ENCODE results near the gene CABLES1. TPM values are rescaled to one million over a fixed set of nuclear protein-coding genes. Genes with fewer than 3 reads are reported as not detected.
A peak's percentile ranks its signal among the peaks of the same experiment; 100 is the strongest.

CABLES1 gene
- 8.1 TPM for polyA plus RNA-seq (2013, experiment 1 of 2)
- polyA plus RNA-seq (2013, experiment 2 of 2), result 8.9 TPM

- WGBS, result 3% methylated on average over 56 of the region's 67 CpGs
- Histone ChIP-seq H3K14ac (ENCODE audit: low read length in 2 of 2) (peak within 1 kb of the TSS; percentile 55 to 74), H3K4me2 (ENCODE audit: low read length, poor library complexity, severe bottlenecking) (peak within 1 kb of the TSS; percentile 97), H2BK120ac (ENCODE audit: low read depth, low read length) (peak within 1 kb of the TSS; percentile 97), H4K91ac (ENCODE audit: low read length) (peak within 1 kb of the TSS; percentile 93), H2AK5ac (ENCODE audit: low read length, severe bottlenecking) (peak within 1 kb of the TSS; percentile 72), H3K27me3 (ENCODE audit: control insufficient read depth in 1 of 2, insufficient read depth in 1 of 2, low read length in 2 of 2) (no peaks in the 10 kb centered on the region), H3K18ac (ENCODE audit: low read depth in 1 of 2, low read length in 2 of 2) (peak within 1 kb of the TSS; percentile 86 to 97), H3K23ac (ENCODE audit: low read length in 2 of 2) (peak within 1 kb of the TSS in 1 of 2 experiments; percentile 91), H3K4ac (ENCODE audit: low read depth in 1 of 2, low read length in 2 of 2) (peak within 1 kb of the TSS; percentile 65 to 87), H3K27ac (ENCODE audit: low read length, poor library complexity, severe bottlenecking) (peak within 1 kb of the TSS; percentile 31), H3K9ac (ENCODE audit: low read length) (peak within 1 kb of the TSS; percentile 86), H2AFZ (ENCODE audit: low read depth, low read length) (peak within 1 kb of the TSS; percentile 72), H3K9me3 (ENCODE audit: control insufficient read depth, low read length) (no peaks in the 10 kb centered on the region), H2BK12ac (ENCODE audit: low read length in 2 of 2) (peak within 1 kb of the TSS; percentile 66 to 88), H4K8ac (ENCODE audit: low read length) (peak within 1 kb of the TSS; percentile 83), H2BK15ac (ENCODE audit: low read depth, poor library complexity, severe bottlenecking) (peak within 1 kb of the TSS; percentile 100), H3K4me3 (ENCODE audit: insufficient read depth in 1 of 2, low read depth in 1 of 2, low read length in 2 of 2) (peak within 1 kb of the TSS; percentile 79 to 88), H2BK5ac (ENCODE audit: low read depth, low read length, poor library complexity, severe bottlenecking) (peak within 1 kb of the TSS; percentile 85), H3K79me1 (replicated peaks; ENCODE audit: low read length, poor library complexity, severe bottlenecking) (peaks cover 20% of the 10 kb centered on the region), H3K36me3 (ENCODE audit: control insufficient read depth in 1 of 2, insufficient read depth in 2 of 2, low read depth in 1 of 2, low read length in 2 of 2) (peaks cover 0 to 7% of the 10 kb centered on the region in 2 experiments), H3K4me1 (ENCODE audit: control insufficient read depth, insufficient read depth, low read depth, low read length) (peaks cover 16% of the 10 kb centered on the region)
- peak; percentile 72 for DNase-seq
These were observed at the start of gene CABLES1 for GRCh38 chr18:23134780-23135549. Gene CABLES1 (plus strand): TSS chr18:23135485. CDS start chr18:23135763, 278 bp downstream.

GRCh38 chr18:23087352-23087751, 47.9 kb upstream of the CABLES1 start:
- H3K36me3 ChIP-seq (ENCODE audit: control insufficient read depth in 1 of 2, insufficient read depth in 2 of 2, low read depth in 1 of 2, low read length in 2 of 2), result peaks cover 0 to 3% of the 10 kb centered on the region in 2 experiments
- no peak overlapping the region for H2AFZ ChIP-seq (ENCODE audit: low read depth, low read length)
- H3K27ac ChIP-seq (ENCODE audit: low read length, poor library complexity, severe bottlenecking), result no peak overlapping the region
- H3K9ac ChIP-seq (ENCODE audit: low read length), result no peak overlapping the region
- H3K4ac ChIP-seq (ENCODE audit: low read depth in 1 of 2, low read length in 2 of 2), result no peak overlapping the region
- H3K4me3 ChIP-seq (ENCODE audit: insufficient read depth in 1 of 2, low read depth in 1 of 2, low read length in 2 of 2), result no peak overlapping the region
- no peak overlapping the region for H2BK120ac ChIP-seq (ENCODE audit: low read depth, low read length)
- H2BK15ac ChIP-seq (ENCODE audit: low read depth, poor library complexity, severe bottlenecking), result no peak overlapping the region
- no peak overlapping the region for H3K18ac ChIP-seq (ENCODE audit: low read depth in 1 of 2, low read length in 2 of 2)
- H2BK5ac ChIP-seq (ENCODE audit: low read depth, low read length, poor library complexity, severe bottlenecking), result no peak overlapping the region
- no peak overlapping the region for H4K8ac ChIP-seq (ENCODE audit: low read length)
- no peak overlapping the region for H2BK12ac ChIP-seq (ENCODE audit: low read length in 2 of 2)
- no peaks in the 10 kb centered on the region for H3K9me3 ChIP-seq (ENCODE audit: control insufficient read depth, low read length)
- no peaks in the 10 kb centered on the region for H3K27me3 ChIP-seq (ENCODE audit: control insufficient read depth in 1 of 2, insufficient read depth in 1 of 2, low read length in 2 of 2)
- H3K79me1 ChIP-seq (replicated peaks; ENCODE audit: low read length, poor library complexity, severe bottlenecking), result no peaks in the 10 kb centered on the region
- H4K91ac ChIP-seq (ENCODE audit: low read length), result no peak overlapping the region
- WGBS, result 92% methylated on average over 2 of the region's 3 CpGs
- H3K4me1 ChIP-seq (ENCODE audit: control insufficient read depth, insufficient read depth, low read depth, low read length), result peaks cover 10% of the 10 kb centered on the region
- no peak overlapping the region for H2AK5ac ChIP-seq (ENCODE audit: low read length, severe bottlenecking)
- no peak overlapping the region for H3K14ac ChIP-seq (ENCODE audit: low read length in 2 of 2)
- no peak for DNase-seq
- no peak overlapping the region for H3K4me2 ChIP-seq (ENCODE audit: low read length, poor library complexity, severe bottlenecking)
- no peak overlapping the region for H3K23ac ChIP-seq (ENCODE audit: low read length in 2 of 2)

- no peak overlapping the region for H2AFZ ChIP-seq (ENCODE audit: low read depth, low read length)
- no peaks in the 10 kb centered on the region for H3K9me3 ChIP-seq (ENCODE audit: control insufficient read depth, low read length)
- no peak overlapping the region for H3K9ac ChIP-seq (ENCODE audit: low read length)
- H2BK5ac ChIP-seq (ENCODE audit: low read depth, low read length, poor library complexity, severe bottlenecking), result no peak overlapping the region
- H3K18ac ChIP-seq (ENCODE audit: low read depth in 1 of 2, low read length in 2 of 2), result no peak overlapping the region
- peaks cover 0 to 3% of the 10 kb centered on the region in 2 experiments for H3K36me3 ChIP-seq (ENCODE audit: control insufficient read depth in 1 of 2, insufficient read depth in 2 of 2, low read depth in 1 of 2, low read length in 2 of 2)
- no peak for DNase-seq
- H3K4me1 ChIP-seq (ENCODE audit: control insufficient read depth, insufficient read depth, low read depth, low read length), result peaks cover 10% of the 10 kb centered on the region
- no peak overlapping the region for H2BK120ac ChIP-seq (ENCODE audit: low read depth, low read length)
- no peak overlapping the region for H4K8ac ChIP-seq (ENCODE audit: low read length)
- no peak overlapping the region for H3K14ac ChIP-seq (ENCODE audit: low read length in 2 of 2)
- H2AK5ac ChIP-seq (ENCODE audit: low read length, severe bottlenecking), result no peak overlapping the region
- H2BK12ac ChIP-seq (ENCODE audit: low read length in 2 of 2), result no peak overlapping the region
- 97% methylated on average over 7 of the region's 7 CpGs for WGBS
- no peak overlapping the region for H3K23ac ChIP-seq (ENCODE audit: low read length in 2 of 2)
- no peaks in the 10 kb centered on the region for H3K27me3 ChIP-seq (ENCODE audit: control insufficient read depth in 1 of 2, insufficient read depth in 1 of 2, low read length in 2 of 2)
- no peak overlapping the region for H3K4me3 ChIP-seq (ENCODE audit: insufficient read depth in 1 of 2, low read depth in 1 of 2, low read length in 2 of 2)
- no peak overlapping the region for H2BK15ac ChIP-seq (ENCODE audit: low read depth, poor library complexity, severe bottlenecking)
- H3K79me1 ChIP-seq (replicated peaks; ENCODE audit: low read length, poor library complexity, severe bottlenecking), result no peaks in the 10 kb centered on the region
- H3K4me2 ChIP-seq (ENCODE audit: low read length, poor library complexity, severe bottlenecking), result no peak overlapping the region
- H3K27ac ChIP-seq (ENCODE audit: low read length, poor library complexity, severe bottlenecking), result no peak overlapping the region
- no peak overlapping the region for H4K91ac ChIP-seq (ENCODE audit: low read length)
- H3K4ac ChIP-seq (ENCODE audit: low read depth in 1 of 2, low read length in 2 of 2), result no peak overlapping the region
These were observed 47.0 kb upstream of the CABLES1 start for GRCh38 chr18:23088310-23088709.

Measured in mesenchymal stem cell (in vitro differentiated cells and primary cell).